Hepatocyte (in vitro differentiated cells): Measurements from ENCODE around the gene ZSWIM7.

ENCODE experiments used
- CTCF ChIP-seq: fragments of 200-600 bp; sonication (generic); IDR thresholded peaks from 2 replicates; pipeline ENCODE4 v1.5.1; 2016; ENCODE audit warnings: antibody characterized with exemption, mild to moderate bottlenecking; ENCODE audit not compliant: poor library complexity
- EZH2 ChIP-seq: fragments of 200-600 bp; sonication (generic); IDR thresholded peaks from 2 replicates; pipeline ENCODE4 v1.6.1; 2016; ENCODE audit warnings: antibody characterized with exemption, mild to moderate bottlenecking, borderline replicate concordance
- EZH2phosphoT487 ChIP-seq: fragments of 200-600 bp; sonication (generic); IDR thresholded peaks from one replicate; pipeline ENCODE4 v1.6.1; 2018; ENCODE audit warnings: antibody characterized with exemption, mild to moderate bottlenecking, low read depth, moderate library complexity; ENCODE audit not compliant: unreplicated experiment, severe bottlenecking

GRCh38 chr17:16007439-16007838, 7.9 kb upstream of the ZSWIM7 start:
- TF ChIP-seq CTCF (no peak), EZH2 (no peak), EZH2phosphoT487 (no peak)
